Measurements from ENCODE around the gene CALHM3. TPM values are rescaled to one million over a fixed set of nuclear protein-coding genes. Genes with fewer than 3 reads are reported as not detected.

Gene CALHM3
- total RNA-seq, 4 donors from 2014 or later, result not detected

- Histone ChIP-seq H3K9me3 (no peaks in the 10 kb centered on the region), H3K27me3 (no peaks in the 10 kb centered on the region), H3K4me1 (peaks cover 11% of the 10 kb centered on the region in 2 donors), H3K36me3 (no peaks in the 10 kb centered on the region), H3K4me3 (no peak overlapping the region), H3K27ac (peak overlapping the region; percentile 91 to 94)
- no peak for TF ChIP-seq POLR2A (IDR thresholded peaks at IDR 0.05)
- TF ChIP-seq, protein P1, sequence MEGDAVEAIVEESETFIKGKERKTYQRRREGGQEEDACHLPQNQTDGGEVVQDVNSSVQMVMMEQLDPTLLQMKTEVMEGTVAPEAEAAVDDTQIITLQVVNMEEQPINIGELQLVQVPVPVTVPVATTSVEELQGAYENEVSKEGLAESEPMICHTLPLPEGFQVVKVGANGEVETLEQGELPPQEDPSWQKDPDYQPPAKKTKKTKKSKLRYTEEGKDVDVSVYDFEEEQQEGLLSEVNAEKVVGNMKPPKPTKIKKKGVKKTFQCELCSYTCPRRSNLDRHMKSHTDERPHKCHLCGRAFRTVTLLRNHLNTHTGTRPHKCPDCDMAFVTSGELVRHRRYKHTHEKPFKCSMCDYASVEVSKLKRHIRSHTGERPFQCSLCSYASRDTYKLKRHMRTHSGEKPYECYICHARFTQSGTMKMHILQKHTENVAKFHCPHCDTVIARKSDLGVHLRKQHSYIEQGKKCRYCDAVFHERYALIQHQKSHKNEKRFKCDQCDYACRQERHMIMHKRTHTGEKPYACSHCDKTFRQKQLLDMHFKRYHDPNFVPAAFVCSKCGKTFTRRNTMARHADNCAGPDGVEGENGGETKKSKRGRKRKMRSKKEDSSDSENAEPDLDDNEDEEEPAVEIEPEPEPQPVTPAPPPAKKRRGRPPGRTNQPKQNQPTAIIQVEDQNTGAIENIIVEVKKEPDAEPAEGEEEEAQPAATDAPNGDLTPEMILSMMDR (IDR thresholded peaks at IDR 0.05), result no peak
- DNase-seq, result no peak
- intact Hi-C loops (cut with DNase I; ENCODE audit: low total_unique reads), result no loop called here
These were observed 37.8 kb downstream of the CALHM3 start for GRCh38 chr10:103441206-103441605.

DNA sequence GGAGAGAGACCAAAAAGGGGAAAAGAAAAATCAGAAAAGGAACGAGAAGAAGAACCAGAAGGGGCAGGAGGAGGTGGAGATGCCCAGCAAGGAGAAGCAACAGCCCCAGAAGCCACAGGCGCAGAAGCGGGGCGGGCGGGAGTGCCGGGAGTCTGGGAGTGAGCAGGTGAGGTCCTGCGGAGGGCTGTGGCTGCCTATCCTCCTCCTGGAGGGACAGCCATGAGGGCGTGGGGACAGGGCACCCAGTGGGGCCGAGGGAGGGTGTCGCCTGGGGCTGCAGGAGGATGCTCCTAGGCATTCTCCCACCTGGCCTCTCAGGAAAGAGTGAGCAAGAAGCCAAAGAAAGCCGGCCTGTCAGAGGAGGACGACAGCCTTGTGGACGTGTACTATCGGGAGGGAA, 38.6 kb downstream of the CALHM3 start:
- Histone ChIP-seq H3K4me1 (peaks cover 6 to 11% of the 10 kb centered on the region in 2 donors), H3K9me3 (no peaks in the 10 kb centered on the region), H3K36me3 (no peaks in the 10 kb centered on the region), H3K4me3 (no peak overlapping the region), H3K27me3 (no peaks in the 10 kb centered on the region), H3K27ac (peak overlapping the region in 1 of 2 donors; percentile 12)
- intact Hi-C loops (cut with DNase I; ENCODE audit: low total_unique reads), result no loop called here
- no peak for TF ChIP-seq POLR2A (IDR thresholded peaks at IDR 0.05)
- TF ChIP-seq, protein P1 (IDR thresholded peaks at IDR 0.05), result no peak
- DNase-seq, result no peak

DNA sequence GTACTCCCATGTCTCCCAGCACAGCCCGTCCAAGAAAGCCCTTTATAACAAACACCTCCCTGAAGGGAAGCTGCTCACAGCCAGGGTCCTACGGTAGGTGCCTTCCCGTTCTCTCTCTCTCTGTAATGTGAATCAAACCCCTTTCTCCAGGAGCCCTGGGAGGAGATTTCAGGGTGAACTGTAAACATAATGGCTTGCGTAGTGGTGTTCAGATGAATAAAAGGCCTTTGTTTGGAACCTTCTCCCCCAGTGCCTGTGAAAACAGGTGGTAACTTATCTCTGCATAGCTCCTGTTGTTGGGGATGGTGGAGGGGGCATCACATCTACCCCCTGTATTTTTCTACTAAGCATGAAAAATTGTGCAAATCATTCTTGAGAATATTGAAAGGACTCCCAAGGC, 39.3 kb downstream of the CALHM3 start:
- intact Hi-C loops (cut with DNase I; ENCODE audit: low total_unique reads), result no loop called here
- Histone ChIP-seq H3K4me3 (no peak overlapping the region), H3K4me1 (peaks cover 6 to 11% of the 10 kb centered on the region in 2 donors), H3K27me3 (no peaks in the 10 kb centered on the region), H3K27ac (no peak overlapping the region), H3K9me3 (no peaks in the 10 kb centered on the region), H3K36me3 (no peaks in the 10 kb centered on the region)
- TF ChIP-seq, protein P1 (IDR thresholded peaks at IDR 0.05), result no peak
- TF ChIP-seq POLR2A (IDR thresholded peaks at IDR 0.05), result no peak
- no peak for DNase-seq

- H3K27me3 ChIP-seq, result no peaks in the 10 kb centered on the region
- TF ChIP-seq POLR2A (IDR thresholded peaks at IDR 0.05), result no peak
- TF ChIP-seq, protein P1 (IDR thresholded peaks at IDR 0.05), result no peak
- H3K27ac ChIP-seq, result no peak overlapping the region
- no peak for DNase-seq
- H3K4me3 ChIP-seq, result no peak overlapping the region
- H3K4me1 ChIP-seq, result no peaks in the 10 kb centered on the region
- H3K9me3 ChIP-seq, result no peaks in the 10 kb centered on the region
- no peaks in the 10 kb centered on the region for H3K36me3 ChIP-seq
- intact Hi-C loops (cut with DNase I; ENCODE audit: low total_unique reads), result no loop called here
These were observed 45.2 kb downstream of the CALHM3 start for GRCh38 chr10:103433858-103434257.

DNA sequence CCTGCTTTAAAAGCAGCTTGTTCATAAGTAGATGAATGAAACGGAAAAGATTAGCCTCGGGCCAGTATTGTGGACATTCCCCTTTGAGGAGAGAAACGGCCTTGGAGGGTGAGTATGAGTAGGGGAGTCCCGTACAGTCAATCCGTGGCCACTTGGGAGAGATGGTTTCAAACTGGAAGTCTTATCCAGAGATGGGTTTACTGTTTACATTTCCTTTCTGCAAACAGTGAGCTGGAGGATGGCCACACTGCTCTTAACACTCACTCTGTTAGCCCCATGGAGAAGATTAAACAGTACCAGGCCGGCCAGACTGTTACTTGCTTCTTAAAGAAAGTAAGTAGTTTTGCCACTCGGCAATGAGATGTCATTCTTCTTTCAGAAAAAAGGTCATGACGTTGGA, 47.1 kb downstream of the CALHM3 start:
- TF ChIP-seq, protein P1 (IDR thresholded peaks at IDR 0.05), result no peak
- TF ChIP-seq POLR2A (IDR thresholded peaks at IDR 0.05), result no peak
- intact Hi-C loops (cut with DNase I; ENCODE audit: low total_unique reads), result no loop called here
- Histone ChIP-seq H3K27ac (no peak overlapping the region), H3K4me1 (no peaks in the 10 kb centered on the region), H3K9me3 (no peaks in the 10 kb centered on the region), H3K4me3 (no peak overlapping the region), H3K36me3 (no peaks in the 10 kb centered on the region), H3K27me3 (no peaks in the 10 kb centered on the region)
- DNase-seq, result no peak
